ENCODE results near the gene SDHC.
A peak's percentile ranks its signal among the peaks of the same experiment; 100 is the strongest.
"Not testable (repeated sequence)": the region's sequence is repeated elsewhere in the genome, so short reads cannot be mapped to it uniquely, and the experiment has no call there.

The SDHC gene

DNA sequence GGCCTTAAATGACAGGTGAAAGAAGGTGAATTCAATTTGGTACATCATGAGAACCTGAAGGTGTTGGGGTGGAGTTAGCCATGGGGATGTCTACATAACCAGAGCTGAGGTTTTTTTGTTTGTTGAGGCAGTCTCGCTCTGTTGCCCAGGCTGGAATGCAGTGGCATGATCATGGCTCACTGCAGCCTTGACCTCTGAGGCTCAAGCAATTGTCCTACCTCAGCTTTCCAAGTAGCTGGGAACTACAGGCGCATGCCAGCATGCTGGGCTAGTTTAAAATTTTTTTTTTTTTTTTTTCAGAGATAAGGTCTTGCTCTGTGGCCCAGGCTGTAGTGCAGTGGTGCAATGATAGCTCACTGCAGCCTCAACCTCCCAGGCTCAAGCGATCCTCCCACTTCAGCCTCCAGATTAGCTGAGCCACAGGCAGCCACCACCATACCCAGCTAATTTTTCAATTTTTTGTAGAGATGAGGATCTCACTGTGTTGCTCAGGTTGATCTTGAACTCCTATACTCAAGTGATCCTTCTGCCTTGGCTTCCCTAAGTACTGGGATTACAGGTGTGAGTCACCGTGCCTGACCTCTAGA is 2.5 kb upstream of the SDHC start:
- DNase-seq (ENCODE audit: low read depth) = no peak

DNA sequence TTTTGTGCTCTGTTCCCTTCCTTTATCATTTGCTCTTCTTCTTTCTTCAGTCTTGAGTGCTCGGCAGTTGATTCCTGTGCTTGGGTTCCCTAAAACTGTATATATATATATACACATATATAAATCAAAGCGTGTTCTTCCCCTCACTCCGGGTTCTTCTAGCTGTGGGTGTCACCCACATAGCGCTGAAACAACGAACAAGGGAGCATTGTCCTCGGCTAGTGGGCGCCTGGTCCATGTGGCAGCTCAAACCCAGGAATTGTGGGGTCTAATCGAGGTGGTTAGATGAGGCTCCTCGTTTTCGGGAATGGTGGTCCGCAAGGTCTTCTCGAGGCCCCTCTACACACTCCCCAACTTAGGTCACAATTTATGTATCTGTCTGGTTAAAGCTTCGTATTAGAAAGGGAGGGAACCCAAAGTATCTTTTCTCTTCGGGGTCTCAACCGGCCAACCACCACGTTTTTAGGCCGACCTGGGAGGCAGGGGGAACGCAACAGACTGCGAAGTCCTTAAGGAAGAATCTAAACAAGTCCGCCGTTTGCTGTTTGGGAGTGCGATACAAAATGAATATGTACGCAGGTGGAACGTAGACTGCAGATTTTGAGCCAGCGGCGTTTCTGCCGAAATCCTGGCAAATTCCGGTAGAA is 504 bp upstream of the SDHC start:
- DNase-seq (ENCODE audit: low read depth) = no peak

DNA sequence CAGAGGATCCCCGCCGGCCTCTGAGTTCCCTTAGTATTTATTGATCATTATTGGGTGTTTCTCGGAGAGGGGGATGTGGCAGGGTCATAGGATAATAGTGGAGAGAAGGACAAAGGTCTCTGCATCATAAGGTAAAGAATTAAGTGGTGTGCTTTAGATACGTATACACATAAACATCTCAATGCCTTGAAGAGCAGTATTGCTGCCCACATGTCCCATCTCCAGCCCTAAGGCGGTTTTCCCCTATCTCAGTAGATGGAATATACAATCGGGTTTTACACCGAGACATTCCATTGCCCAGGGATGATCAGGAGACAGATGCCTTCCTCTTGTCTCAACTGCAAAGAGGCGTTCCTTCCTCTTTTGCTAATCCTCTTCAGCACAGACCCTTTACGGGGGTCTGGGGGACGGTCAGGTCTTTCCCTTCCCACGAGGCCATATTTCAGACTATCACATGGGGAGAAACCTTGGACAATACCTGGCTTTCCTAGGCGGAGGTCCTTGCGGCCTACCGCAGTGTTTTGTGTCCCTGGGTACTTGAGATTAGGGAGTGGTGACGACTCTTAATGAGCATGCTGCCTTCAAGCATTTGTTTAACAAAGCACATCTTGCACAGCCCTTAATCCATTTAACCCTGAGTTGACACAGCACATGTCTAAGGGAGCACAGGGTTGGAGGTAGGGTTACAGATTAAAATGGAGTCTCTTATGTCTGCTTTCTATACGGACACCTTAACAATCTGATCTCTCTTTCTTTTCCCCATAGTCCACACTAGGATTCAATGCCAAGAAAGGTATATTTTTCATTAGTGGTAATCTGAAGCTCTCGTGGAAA is 1.9 kb downstream of the SDHC start:
- not testable (repeated sequence) for DNase-seq (ENCODE audit: low read depth)

DNA sequence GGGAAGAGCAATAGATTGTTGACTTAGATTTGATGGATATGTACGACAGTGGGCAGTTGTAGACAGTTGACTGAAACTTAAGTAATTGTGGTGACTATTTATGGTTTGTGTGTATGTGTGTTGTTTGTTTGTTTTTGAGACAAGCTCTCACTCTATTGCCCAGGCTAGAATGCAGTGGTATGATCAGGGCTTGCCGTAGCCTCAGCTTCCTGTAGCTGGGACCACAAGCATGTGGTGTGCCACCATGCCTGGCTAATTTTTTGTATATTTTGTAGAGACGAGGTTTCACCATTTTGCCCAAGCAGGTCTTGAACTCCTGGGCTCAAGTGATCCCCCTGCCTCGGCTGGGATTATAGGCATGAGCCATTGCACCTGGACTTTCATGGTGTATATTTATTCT is 9.8 kb downstream of the SDHC start:
- DNase-seq (ENCODE audit: low read depth) = no peak

DNA sequence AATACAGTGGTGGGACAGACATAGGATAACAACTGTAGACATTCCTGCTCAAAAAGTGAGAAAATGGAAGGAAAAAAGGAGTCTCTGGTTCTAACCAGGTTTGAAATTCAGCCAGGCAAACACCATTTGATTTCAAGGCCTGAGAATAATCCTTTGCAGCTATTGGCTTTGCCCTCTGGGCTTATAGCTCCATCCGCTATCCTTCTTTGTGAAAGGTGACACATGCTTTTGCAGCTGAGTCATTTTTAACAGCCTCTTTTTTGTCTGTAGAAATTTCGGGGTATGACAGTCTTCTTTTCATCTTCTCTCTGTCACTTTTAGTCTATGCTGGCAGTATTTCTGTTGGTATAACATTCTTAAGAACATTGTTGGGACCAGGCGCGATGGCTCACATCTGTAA is 16.2 kb downstream of the SDHC start:
- no peak for DNase-seq (ENCODE audit: low read depth)

DNA sequence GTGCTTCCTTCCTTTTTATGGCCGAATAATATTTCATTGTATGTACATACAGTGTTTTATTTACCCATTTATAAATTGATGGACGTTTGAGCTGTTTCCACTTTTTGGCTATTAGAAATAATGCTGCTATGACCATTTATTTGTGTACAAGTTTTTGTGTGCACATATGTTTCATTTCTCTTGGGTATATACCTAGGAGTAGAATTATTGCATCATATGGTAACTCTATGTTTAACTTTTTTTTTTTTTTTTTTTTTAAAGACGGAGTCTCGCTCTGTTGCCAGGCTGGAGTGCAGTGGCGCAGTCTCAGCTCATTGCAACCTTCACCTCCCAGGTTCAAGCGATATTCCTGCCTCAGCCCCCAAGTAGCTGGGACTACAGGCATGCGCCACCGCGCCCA is 19.0 kb downstream of the SDHC start:
- DNase-seq (ENCODE audit: low read depth) = no peak

DNA sequence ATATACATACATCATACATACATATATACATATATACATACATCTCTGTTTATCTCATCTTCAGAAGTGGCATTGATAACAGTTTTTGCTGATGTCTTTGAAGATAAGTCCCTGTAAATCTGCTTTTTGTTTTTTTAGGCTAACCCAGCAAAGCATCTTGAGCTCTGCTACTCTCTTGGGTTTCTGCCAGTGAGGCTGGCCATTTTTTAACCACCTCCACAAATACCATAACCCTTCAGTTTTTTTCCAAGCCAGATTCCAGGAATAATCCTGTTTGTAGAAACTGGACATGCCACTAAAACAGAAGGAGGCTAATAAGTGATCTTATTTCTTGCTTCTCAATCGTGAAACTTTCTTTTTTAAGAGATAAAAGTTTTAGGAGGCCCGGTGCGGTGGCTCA is 21.6 kb downstream of the SDHC start:
- DNase-seq (ENCODE audit: low read depth) = no peak

DNA sequence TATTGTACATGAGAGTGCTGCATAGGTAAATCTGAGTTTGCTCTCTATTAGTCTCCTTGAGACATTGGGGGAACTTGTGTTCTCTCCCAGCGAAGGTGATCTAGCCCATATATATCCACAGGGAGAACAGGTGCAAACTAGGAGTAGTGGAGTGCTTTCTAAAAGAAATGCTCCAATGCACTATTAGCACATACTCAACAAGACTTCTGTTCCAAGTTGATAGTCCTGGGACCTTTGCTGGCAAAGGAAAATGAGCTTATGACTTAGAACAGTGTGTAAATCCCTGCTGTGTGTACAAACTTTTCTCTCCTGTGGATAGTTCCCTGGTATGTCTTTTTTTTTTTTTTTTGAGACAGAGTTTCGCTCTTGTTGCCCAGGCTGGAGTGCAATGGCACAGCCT is 28.0 kb downstream of the SDHC start:
- no peak for DNase-seq (ENCODE audit: low read depth)

DNA sequence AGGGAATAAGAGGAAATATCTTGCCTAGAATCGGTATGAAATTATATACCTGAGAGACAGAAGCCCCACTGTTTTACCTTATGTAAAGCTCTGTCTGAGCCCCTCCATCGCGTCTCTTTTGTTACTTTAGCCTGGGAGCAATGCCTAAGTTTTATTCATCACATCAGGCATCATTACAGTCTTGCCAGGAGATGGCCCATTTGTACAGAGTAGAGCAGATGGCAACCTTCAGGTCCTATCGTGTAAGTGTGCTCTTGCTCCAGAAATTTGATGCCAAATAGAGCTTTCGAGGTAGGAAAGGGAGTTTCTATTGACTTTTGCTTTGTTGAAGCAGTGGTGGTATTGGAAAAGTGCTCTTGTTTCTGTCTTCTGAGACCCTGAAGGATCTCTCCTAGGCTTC is 28.6 kb downstream of the SDHC start:
- DNase-seq (ENCODE audit: low read depth) = no peak

DNA sequence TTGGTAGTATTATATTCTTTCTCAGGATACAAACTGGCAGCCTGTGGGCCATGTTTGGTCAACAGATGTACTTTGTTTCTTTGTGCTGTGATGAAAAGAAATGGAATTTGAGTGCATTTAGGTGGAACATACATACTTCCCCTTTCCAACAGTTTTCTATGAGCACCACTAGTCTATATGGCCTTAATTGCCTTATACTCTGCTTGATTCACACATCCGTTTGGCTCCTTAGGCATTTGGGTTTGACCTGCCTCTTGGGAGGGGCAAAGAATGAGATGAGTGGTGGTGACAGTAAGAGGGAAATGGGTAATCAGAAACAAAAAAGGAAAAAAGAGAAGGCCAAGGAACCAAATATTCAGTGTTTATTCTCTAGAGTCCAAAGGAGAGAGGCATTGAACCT is 36.5 kb downstream of the SDHC start:
- DNase-seq (ENCODE audit: low read depth) = no peak

DNA sequence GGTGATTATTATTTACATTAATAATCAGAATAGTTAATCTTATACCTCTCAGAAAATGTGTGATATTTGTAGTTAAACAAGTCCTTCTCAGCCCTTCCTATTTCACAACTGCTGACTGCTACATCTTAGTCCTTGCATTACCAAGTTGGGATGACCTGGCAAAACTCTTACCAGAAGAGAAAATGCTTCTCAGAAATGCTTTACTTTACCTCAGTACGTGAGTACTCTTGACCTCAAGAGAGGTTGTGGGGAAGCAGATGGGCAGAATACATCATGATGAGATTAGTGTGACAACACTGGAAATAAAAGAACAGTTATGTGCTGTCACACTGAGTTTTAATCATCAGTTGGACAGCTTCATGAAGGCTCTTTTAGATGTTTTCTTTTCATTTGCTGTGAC is 37.3 kb downstream of the SDHC start:
- DNase-seq (ENCODE audit: low read depth) = no peak

DNA sequence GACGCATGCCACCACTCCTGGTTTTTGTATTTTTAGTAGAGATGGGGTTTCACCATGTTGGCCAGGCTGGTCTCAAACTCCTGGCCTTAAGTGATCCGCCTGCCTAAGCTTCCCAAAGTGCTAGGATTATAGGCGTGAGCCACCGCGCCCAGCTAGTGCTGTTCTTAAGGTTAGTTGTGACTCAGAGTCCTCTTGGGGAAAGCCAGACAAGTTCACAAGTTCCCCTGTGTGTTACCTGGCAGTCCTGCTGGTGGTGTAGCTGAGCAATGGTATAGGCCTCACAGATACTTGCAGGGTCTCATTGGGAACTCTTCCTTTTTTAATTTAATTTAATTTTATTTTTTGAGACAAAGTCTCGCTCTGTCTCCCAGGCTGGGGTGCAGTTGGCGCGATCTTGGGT is 42.9 kb downstream of the SDHC start:
- no peak for DNase-seq (ENCODE audit: low read depth)

DNA sequence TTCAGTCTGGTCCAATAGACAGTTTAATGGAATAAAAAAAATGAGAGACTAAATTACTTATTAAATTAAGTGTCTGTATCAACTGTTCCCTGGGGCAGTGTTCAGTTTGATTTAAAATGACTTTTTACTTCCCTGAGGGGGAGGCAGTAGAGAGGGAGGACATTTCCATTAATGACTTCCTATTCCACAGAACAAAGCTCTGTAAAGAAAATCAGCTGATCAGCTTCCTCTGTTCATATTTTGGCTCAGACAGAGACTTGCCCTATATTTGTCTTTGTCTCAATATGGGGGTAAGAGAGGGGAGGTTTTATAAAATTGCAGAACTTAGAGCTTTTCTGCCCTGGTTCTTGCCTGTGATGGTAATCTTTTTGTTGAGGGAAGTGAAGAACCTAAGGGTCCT is 45.1 kb downstream of the SDHC start:
- no peak for DNase-seq (ENCODE audit: low read depth)

DNA sequence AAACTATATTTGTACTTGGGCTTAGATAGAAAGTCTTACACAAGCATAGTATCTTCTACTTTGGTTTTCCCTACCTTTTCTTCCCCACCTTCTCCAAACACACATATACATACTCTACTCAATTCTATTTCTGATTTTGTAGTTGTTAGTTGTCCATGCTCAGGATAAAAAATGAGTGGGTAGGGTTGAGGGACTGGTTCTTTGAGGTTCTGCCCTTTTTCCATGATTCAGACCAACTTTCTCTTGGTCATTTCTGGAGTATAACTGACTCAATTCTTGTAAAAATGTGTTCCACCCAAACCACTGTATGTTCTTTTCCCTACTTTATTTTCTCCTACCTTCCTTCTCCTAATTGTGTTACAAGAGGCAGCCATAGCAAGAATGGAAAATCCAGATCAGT is 50.2 kb downstream of the SDHC start:
- no peak for DNase-seq (ENCODE audit: low read depth)

DNA sequence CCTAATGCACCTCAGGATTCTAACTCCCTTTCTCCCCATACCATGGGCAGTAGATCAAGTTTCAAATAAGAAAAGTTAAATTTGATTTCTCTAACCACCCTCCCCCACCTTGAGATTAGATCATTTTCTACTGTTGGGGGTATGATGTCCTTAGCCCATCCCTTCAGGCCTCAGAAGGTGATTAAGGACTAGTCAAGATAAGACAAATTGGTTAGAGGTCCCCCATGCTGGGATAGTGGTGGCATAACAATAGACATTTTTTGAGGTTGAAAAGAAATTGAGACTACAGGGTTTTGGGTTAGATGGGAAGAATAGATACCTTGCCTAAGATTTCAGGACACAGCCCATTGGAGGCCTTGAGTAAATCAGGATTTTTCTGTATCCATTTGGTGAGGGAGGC is 51.0 kb downstream of the SDHC start:
- DNase-seq (ENCODE audit: low read depth) = no peak

DNA sequence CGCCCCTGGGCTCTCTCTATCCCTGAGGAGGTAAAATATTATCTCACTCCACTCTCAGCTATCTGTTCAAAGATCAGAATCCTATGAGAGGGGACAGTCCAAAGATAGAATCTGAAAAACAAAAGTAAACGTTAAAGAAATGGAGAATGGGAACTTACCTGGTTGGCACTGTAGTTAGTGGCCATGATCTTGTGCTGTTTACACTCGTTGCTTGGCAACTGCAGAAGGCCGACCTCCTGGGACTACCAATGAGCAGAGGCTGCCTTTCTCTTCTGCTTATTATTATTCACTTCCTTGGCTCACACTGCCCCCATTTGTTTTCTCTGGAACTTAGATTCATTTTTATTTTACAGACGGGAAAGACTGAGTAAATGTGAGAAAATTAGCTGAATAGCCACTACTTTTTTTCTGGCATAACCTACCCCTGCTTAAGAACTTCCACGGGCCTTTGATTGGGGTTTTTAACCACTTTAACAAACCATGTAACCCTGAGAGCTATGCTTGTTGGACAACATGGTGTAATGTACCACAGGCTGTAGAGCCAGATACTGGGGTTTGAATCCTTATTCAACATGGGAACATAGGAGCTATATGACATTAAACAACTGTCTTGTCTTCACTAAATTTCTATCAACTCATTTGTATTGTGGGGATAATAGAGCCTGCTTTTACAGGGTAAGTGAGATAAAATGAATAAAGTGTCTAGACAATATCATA is 53.7 kb downstream of the SDHC start, which contains the start of gene CFAP126:
CFAP126 (minus strand) TSS at position 193 of the 717 bp plus-strand sequence; CDS start at position 185, 8 bp downstream.
- DNase-seq (ENCODE audit: low read depth) = no peak

DNA sequence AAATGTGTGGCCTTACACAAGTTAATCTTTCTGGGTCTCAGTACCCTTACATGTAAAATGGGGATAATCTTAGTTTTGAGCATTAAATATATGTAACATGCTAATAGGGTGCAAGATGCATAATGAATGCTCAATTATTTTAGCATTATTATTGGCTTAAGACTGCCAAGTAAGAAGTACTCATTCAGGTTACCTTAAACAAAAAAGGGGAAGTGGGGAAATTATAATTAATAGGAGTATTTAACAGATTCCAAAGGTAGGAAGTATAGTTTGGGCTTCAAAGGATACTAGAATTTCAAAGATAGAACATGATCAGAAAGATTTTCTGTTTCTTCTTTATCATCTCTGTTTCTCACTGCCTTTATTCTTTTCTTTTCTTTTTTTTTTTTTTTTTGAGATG is 59.3 kb downstream of the SDHC start:
- DNase-seq (ENCODE audit: low read depth) = no peak

DNA sequence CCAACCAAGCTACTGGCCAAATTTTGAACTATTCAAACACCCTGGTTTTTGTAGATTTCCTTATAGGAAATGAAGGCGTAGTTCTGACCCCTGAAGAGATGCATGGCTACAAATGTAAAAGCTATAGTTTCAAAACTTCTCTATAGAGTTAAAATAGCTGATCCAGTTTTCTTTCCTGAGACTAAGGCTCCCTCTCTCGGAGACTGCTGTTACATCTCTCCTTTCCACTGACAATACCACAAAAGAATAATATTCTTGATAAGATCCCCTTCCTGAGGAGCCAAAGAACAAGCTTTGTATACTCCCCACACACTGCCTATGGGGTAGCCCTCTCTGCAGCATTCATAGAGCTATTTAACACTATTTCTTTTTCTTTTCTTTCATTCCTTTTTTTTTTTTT is 60.2 kb downstream of the SDHC start:
- no peak for DNase-seq (ENCODE audit: low read depth)

DNA sequence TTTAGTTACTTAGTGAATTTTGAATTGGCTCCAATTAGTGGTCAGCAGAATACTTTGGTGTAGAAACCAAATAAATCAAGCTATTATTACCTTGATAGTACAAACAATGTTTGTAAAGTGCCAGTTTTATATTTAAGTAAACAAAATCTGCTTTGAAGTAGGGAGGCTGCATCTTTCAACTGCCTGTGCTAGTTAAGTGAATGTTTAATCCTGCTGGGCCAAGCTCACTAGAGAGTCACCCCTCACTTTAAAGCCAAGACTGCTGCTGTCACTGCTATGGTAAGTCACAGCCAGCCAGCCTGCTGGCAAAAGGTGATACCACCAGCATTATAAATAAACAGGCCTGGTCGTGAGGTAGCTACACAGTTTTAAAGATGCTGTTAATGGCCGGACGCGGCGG is 63.8 kb downstream of the SDHC start:
- no peak for DNase-seq (ENCODE audit: low read depth)

DNA sequence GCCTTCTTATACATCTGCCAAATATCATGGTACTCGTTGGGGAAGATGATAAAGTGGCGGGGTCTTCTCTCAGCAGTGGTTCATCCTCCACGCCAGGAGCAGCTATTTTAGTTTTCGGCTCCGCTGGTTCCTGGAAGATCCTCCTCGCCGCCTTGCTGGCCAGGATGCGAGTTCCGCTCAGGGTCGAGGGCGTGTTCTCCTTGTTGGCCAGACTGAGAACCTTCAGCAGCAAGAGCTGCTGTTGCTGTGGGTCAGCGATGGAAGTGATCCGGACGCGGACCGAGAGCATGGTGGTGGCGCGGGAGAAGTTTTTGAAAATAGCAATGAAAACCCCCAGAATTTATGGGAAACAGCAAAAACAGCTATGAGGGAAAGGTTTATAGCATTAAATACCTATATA is 64.9 kb downstream of the SDHC start:
- DNase-seq (ENCODE audit: low read depth) = peak; percentile 52

DNA sequence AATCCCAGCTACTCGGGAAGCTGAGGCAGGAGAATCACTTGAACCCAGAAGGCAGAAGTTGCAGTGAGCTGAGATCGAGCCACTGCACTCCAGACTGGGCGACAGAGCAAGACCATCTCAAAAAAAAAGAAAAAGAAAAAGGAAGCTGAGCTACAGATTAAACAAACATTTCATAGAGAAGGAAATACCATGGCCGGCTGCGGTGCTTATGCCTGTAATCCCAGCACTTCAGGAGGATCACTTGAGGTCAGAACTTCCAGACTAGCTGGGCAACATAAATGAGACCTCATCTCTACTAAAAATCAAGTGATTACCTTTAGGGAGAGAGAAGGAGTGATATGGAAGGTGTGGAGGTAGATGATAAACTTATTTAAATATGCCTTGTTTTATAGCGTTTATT is 67.5 kb downstream of the SDHC start:
- no peak for DNase-seq (ENCODE audit: low read depth)

DNA sequence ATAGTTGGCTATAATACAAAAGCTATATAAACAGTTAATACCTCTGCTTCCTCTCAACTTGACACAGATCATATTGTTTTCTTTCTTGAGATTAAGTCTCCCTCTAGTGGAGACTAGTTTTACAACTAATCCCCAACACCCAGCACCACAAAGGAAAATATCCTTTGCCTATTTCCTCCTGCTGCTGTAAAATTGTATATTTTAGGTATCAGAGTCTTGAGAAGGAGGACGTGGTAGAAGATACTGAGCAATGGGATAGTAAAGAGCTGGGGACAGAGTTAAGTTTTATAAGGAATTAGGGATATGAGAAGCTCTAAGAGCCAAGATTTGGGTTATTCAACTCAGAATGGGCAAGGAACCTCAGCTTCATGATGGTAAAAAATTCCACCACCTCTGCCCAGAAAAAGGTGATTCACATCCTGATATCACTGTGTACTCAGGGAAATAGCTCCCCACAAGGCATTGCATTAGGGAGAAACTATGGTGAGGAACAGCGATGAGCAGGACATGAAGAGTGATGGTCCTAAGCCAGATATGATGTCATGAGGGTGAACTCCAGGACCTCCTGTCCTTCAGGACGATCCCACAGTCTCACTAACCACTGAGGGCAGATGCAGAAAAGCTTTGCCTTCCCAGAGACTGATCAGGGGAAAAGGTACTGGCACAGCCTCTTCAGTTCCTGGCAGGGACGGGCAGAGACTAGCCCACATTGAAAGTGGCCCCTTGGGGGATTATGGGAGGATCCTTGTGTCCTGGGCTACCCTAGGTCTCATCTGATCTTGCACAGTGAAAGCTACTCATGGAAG is 68.2 kb downstream of the SDHC start:
- DNase-seq (ENCODE audit: low read depth) = no peak

Measured in CMK (cell line).